SKM-1 treated with dmso at 0.1 percent for 144 hours (cell line): ENCODE data around the gene DYRK1A.

ENCODE experiments used
- DNase-seq: peaks from one replicate; lab custom pipeline; 2025; ENCODE audit not compliant: unreplicated experiment; lab: John Stamatoyannopoulos, UW

The DYRK1A gene

DNA sequence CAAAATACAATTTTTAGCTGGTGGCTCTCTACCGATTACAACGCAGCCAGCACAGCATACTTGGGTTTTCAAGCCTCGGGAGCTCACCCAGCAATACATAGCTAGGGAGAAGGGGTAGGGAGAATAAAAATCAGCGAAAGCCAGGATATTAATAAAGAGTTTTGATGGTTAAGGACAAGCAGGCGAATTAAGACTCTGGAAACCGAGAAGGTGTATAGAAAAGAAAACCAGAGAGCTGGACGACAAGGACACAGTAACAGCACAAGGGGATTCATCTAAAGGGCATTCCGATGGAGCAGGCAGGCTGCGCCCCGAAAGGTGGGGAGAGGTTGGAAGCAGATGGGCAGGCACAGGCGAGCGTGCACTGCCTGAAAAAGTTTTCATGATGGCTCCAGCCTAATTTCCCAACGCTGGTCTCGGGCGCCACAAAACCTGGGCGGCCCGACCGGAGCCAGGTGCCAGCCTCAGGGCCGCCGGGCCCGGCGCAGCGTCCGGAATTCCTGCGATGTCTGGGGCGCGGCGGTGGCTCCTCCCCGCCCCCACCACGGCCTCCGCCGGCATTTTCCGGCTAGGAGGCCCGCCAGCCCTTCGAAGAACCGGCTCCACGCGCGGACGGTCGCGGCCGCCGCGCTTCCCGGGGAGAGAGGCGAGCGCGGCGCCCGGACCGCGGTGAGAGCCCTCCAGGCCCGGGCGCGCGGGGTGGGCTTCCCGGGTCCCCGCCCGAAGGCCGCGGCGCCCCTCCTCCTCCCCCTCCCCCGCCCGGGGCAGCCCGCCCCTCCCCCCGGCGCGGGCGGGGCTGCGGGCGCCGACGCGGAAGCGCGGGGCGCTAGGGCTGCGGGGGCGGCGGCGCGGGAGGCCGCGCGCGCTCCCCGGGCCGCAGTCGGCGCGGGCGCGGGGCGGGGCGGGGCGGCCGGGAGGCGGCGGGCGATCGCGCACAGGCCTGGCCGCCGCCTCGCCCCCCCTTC lies 774 bp upstream of the DYRK1A start:
- DNase-seq = no peak

DNA sequence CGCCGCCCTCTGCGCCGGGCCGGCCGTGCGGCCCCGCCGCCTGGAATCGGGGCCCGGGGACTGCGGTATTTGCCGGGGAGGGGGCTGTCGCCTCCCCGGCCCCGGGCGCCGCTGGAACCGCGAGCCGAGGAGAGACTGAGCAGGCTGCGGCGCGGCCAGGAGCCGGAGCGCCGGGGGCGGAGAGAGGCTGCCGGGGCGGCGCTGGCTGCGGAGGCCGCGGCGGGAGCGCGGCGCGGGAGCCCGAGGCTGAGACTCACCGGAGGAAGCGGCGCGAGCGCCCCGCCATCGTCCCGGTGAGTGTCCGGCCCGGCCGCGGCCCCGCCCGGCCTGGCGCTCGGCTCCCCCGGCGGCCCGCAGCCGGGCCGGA lies 746 bp downstream of the DYRK1A start:
- no peak for DNase-seq

DNA sequence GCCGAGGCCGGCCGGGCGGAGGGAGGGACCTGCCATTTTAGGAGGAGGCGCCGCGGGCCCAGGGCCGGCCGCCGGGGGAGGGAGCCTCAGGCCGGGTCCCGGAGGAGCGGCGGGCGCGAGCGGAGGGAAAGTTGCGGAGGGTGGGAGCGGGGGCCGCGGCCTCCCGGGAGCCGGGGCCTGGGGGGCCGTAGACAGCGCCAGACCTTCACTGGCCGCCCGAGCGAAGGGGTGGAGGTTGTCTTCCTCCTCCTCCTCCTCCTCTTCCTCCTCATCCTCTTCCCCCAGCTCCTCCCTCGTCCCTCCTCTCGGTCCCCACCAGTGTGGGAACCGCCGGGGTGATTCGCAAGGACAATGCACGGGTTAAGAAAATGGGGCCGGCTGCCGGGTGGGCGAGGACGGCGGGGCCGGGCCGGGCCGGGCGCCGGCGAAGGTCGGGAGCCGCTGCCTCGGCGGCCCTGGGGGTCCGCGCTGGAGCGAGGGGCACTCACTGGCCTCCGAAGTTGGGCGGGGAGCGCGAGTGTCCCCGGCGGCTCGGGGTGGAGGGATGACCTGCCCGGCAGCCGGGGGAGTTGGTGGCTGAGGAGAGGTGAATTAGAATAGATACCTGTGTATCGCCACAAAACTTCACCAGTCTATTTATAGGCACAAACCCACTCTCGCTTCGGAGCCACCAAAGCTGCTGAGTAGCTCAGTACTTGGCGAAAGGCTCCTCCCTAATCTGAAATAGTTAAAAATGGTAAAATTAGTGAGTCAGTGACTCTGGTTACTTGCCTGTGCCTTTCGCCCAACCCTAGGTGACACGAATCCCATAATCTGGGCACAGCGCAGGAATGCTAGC lies 1.3 kb downstream of the DYRK1A start:
- peak; percentile 48 for DNase-seq

DNA sequence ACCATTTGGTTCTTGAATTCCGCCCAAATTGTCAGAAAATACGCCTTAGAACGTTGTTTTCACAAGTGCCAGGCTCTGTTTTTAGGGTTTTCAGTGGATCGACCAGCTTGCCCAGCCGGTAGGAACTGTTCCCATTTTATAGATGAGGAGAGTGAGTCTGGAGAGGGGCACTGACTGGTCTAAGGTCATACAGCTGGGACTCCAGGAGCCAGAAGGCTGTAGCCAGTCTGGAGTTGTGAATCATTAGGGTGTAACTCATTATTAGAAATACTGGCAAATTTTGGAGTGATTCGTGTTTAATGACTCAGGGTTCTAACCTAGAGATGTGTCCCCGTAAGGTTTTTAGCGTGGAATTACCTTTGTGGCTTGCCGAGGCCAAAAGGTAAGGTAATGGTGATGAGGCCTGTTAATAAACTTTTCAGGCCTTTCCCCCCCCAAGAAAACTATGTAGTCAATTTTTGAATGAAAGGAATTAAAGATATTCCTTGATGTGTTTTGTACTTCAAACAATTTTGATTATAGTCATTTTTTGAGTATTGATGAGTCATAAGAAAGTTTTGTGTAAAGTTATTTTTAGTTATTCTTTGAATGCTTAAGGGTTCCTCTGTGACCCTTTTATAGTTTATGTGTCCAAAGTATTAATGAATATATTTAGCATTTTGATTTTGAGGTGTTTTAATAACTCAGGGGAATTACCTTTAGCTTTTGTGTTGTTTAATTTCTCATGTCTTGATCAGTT lies 2.1 kb downstream of the DYRK1A start:
- no peak for DNase-seq

DNA sequence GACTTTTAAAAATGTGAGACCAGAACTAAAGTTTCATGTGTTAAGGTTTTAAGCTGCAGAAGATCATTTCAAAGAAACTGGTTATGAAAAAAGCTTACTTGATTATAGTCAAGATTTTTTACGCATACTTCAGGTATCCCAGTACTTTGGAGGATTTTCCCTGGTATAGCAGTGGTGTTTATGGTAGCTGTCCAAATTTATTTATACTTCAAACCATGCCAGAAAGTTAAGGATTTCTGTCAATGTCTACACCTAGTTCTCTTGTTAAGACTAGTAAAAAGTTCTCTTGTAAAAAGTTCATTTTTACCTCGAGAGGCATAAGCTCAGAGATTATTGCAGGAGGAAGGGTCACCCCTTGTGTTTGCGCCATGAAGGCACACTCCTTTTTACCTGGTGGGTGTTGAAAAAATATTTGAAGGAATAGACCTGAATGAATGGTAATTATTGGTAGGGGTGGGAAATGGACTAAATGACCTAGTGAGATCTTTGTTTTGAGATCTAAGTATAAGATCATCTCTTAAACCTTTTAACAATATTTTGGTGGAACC lies 2.8 kb downstream of the DYRK1A start:
- DNase-seq = no peak

DNA sequence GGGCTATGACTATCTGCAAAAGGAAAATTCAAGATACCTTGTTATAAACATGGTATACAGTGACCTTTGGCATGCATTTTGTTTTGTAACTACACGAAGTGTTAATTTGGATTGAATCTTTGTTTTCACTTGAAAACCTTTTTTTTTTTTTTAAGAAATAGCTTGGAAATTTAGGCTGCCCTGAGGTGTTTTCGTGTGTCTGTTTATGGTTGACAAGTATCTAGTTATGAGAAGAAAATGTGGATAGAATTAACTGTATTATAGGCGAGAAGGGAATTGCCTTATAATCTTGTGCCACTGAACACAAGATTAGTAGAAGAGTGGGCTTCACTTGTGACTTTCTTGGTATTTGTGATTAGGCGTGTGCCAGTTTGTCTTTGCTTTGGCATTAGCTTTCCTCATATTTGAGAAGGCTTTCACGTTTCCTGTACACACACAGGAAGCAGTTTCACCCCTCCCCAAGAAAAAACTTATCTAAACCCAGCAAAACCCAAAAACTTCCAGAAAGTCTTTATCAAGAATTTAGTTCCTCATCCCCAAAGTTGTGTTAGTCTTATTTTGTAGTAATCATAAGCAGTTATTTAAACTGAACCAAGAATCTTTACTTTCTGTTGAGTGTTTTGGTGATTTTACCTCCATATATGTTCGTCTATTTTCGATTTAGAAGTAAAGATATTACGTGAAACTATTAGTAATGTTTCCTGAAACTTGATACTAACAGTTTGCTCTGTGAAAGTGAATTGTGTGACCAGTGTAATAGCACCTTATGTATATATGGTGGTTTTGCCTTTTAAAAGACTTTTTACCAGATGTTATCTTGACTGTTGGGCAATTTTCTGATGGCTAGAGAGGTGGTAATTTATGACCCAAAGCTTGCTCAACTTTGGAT lies 3.8 kb downstream of the DYRK1A start:
- DNase-seq = peak; percentile 48

DNA sequence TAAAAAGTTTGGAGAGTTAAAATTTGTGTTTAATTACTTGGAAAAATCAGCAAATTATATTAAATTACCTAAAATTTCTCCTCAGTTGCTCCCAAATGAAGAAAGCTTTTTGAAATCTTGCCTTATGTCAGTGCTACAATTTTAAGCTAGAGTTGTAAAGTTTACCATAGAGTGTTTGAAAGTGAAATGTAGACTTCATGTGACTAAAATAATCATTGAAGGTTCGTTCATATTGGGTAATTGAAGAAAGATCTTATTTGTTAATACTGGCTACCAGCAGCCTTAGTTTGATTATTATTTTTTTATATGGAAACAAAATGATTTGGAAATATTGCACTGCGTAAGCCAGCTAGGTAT lies 4.4 kb downstream of the DYRK1A start:
- no peak for DNase-seq

DNA sequence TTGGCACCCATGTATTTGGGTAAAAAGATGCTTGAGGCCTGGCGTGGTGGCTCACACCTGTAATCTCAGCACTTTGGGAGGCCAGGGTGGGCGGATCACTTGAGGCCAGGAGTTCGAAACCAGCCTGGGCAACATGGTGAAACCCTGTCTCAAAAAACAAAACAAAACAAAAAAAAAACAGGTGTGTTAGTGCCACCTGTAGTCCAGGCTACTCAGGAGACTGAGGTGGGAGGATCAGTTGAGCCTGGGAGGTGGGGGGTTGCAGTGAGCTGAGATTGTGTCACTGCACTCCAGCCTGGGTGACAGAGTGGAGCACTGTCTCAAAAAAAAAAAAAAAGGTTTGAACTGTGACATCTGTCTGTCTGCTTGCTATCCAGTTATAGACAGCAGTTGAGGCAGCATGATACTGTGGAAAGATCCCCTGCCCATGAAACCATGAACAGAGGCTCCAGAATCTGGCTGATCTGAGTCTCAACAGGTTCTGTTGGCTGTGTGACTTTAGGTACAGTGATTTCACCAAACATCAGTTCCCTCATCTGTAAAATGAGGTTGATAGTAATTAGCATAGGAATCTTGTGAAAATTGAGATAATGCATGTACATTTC lies 5.7 kb downstream of the DYRK1A start:
- DNase-seq = no peak

DNA sequence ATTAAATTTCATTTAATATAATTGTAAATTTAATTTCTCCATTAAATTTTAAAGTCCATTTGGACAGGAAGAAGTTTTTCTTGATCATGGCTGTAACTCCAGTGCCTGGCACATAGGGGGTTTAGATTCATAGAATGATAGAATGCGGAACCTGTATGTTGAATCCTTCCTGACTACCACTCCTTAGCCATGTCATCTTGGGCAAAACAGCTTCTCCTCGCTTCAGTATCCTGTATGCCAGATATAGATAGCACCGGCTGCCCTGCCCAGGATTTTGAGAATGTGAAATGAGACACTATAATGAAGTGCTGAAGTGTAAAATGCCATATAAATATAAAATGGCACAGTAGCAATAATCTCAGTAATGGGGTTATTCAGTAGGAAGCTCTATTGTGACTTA lies 6.4 kb downstream of the DYRK1A start:
- DNase-seq = no peak

DNA sequence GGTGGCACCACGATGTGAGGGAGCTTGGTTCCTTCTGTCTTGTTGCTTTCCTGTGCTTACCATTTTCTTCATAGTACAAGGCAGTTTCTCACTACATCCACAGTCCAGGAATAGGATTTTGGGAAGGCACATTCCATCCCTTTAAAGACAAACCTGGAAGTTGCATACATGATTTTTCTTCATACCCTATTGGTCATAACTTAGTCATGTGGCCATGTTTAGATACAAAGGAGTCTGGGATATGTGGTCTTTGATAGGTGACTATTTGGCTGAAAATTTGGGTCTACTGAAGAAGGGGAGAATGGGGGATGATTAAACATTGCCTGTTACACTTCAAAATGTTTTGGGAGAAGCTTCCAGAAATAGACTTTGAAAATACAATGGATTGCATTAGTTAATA lies 7.0 kb downstream of the DYRK1A start:
- DNase-seq = no peak

DNA sequence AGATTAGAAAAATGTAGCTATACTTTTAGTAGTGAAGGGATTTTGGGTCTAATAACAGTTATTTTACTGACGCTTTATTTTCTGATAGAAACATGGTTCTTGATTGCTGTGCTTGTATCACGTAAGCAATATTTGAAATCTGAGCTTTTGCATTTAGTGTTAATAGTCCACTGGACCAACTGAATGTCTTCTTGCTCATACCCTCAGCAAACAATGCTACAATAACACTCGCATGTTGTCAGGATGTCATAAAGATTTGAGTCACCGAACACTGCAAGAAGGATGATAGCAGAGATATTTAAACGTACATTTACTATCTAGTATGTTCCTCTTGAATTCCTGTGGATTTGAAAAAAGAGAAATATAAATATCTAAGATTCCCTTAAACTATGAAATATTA lies 7.5 kb downstream of the DYRK1A start:
- no peak for DNase-seq

DNA sequence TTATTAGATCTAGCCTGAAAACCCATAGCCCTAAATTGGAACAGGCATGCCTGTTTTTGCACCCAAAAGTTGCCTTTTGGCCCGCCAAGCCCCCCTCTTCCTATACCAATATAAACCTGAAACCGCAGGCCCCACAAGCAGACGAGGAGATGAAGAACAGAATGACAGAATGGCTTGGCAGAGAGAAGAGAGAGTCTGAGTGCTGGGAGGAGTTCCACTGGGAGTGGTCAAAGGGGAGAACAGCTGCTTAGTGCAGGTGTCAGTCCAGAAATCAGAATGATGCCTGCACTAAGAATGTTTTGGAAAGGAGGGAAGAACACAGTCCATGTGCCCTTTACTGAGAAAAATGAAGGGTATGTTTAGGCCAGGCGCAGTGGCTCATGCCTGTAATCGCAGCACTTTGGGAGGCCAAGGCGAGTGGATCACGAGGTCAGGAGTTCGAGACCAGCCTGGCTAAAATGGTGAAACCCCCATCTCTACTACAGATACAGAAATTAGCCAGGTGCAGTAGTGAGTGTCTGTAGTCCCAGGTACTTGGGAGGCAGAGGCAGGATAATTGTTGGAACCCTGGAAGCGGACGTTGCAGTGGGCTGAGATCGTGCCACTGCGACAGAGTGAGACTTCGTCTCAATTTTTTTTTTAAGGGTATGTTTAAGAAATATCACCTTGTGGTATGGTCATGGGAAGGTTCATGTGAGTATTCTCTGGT lies 9.4 kb downstream of the DYRK1A start:
- DNase-seq = no peak

DNA sequence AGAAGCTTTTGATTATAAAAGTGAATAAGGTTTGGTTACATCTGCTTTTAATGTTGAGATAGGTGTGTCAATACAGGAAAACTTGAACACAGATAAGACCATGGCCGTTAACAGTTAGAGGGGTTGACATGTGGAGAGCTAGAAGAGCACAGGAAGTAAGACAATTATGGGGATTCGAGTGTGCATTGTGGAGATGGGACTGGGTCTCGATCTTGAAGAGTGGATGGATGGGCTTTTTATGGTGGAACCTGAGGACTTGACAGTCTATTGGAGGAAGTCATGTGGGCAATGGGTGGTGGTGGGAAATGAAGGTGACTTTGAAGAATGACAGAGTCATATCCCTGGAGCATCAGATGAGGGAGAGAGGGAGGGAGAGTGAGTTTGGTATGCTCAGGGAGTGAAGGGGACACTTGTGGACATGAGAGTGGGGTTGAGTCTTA lies 12.1 kb downstream of the DYRK1A start:
- no peak for DNase-seq

DNA sequence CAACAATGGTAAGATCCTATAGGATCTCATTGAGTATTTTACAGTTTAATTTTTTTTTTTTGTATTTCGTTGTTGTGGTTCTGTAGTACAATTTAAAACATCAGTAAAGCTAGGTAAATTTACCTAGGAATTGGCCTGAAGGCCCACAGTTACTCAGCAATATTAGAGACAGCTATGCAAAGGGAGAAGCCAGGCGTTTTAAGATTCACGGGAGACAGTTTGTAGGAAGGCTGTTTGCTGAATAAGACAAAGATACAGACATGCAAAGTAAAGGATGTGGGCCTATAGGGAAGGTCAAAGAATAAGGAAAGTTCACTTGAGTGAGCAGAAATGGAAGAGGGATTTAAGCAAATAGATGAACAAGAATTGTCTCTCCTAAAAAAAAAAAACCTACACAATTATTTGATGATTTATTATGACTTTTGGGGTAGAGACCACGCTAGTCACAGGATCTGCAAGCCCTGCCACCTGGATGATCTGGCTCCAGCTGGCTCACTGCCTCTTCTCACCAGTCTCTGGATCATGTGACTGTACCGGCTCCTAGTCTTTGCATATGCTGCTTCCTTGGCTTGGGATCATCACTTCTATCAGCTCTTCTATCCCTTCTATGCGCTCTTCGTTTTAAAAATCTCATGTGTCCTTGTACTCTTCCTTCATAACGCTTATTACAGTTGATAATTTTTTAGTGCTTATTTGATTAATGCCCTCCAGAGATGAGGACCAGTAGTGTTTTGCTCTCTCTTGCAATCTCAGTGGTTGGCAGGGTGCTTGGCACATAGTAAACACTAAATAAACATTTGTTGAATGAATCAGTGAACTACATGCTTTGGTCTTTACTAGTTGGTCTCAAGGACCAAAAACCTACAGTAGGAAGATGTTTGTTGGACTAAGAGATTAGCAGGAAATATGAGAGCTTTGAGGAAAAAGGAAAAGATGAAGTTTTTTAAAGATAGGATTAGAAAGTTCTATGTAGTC lies 14.1 kb downstream of the DYRK1A start:
- no peak for DNase-seq

DNA sequence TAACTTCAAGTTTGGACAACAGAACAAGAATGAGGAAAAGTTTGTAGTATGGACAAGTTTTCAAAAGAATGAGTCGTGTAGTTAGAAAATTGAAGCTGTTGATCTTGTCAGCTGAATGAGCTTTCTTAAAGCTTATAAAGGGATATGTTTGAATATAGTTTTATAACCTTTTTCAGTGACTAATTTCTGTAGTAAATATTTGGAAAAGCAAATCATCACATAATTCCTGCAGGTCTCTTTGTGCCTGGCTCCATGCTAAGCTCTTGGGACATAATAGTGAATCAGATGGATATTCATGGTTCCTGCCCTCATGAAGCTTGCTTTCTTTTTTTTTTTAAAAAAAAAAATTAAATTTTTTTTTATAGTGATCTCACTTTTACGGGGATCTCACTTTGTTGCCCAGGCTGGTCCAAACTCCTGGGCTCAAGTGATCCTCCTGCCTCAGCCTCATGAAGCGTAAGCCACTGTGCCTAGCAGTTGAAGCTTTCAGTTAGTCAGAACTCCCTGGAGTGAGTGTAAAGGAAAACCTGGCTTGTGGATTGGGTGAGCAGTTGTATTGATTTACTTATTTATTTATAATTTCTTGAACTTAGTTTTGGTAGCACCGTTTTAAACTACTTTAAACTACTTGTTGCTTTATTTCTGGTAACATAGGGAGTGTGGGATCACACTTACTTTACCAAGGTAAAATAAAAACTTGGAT lies 15.5 kb downstream of the DYRK1A start:
- no peak for DNase-seq

DNA sequence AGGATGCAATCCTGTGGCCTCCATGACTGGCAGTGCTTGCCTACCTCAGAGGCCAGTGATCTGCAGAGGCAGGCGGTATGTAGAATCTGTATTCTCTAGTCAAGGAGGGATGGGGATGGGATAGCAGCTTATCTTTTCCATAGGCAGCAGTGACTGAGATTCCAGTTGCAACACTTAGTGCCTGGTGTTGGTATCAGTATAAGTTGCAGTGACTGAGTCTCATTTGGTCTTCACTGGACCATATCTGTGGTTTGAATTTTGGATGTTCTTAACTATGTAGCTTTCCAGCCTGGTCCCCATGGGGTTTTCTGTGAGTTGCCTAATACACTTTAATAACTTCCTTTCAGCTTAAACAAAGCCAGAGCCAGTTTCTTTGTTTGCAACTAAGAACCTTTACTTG lies 16.5 kb downstream of the DYRK1A start:
- no peak for DNase-seq

DNA sequence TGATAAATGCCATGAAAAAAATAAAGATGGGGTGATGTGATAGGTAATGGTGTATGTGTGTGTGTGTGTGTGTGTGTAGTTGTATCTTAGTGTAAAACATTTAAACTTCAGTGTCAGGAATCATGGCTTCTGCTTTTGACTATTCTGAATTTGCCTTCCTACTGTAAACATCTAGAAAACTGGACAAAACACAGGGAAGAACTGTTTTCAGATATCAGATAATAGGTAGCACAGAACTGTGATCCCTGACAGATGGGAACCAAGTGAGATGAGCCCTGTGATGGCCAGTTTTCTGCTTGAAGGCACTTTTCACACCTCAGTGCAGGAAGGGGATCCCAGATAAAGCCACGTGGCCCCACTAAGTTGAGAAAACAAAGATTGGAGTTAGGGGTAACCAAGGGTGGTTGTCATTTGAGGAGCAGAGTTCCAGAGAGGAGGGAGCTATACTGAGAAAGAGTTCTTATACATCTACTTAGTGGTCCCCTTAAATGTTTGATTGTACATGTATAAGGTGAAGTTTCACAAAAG lies 17.3 kb downstream of the DYRK1A start:
- no peak for DNase-seq
